Measurements from ENCODE around the gene DNAH1. TPM values are rescaled to one million over a fixed set of nuclear protein-coding genes. Genes with fewer than 3 reads are reported as not detected.

The DNAH1 gene
- total RNA-seq, 1 donor from 2014 or later = 3.3 TPM

DNA sequence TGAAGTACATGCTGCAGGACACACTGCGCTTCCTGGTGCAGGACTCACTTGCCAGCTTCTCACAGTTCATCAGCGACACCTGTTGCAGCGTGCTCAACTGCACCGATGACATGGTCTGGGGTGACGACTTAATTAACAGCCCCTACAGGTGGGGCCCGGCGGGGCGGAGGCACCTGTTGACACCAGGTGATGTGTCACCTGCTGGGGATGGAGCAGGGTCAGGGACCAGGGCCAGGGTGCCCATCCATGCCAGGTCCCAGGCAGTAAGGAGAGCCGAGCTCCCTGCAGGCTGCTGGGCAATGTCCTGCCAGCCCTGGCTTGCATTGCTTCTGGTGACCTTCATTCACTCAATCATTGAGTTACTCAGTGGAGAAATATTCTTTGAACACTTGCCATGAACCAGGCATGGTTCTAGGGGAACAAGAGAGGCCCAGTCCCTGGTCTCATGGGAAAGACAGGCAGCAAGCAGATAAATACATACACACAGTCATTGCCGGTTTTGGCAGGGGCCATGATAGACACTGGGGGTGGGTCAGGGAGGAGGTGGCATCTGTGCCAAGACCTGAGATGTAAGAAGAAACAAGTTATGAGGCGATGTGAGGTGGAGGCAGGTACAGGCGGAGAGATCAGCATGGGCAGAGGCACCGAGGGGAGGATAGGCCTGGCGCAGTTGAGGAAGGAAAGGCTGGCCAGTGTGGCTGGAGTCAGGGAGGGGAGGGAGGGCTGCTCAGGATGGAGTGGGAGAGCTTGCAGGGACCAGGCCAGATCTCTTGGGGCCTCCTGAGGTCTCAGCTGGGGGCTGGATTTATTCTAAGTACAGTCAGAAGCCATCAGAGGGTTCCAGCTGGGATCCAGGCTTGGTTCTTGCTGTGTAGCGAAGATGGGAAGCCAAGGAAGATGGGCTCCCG lies 30.8 kb downstream of the DNAH1 start:
- no peak for DNase-seq (ENCODE audit: low spot score)
- H3K9me3 Mint-ChIP-seq (ENCODE audit: unreplicated experiment) = no peaks in the 10 kb centered on the region
- peaks cover 3% of the 10 kb centered on the region for H3K4me1 Mint-ChIP-seq (ENCODE audit: unreplicated experiment)
- no peak overlapping the region for H3K4me3 Mint-ChIP-seq (ENCODE audit: unreplicated experiment)
- H3K36me3 Mint-ChIP-seq (ENCODE audit: low read depth, unreplicated experiment) = peaks cover 10% of the 10 kb centered on the region
- peak overlapping the region; percentile 55 for H3K27ac Mint-ChIP-seq (ENCODE audit: unreplicated experiment)
- peaks cover 7% of the 10 kb centered on the region for H3K27me3 Mint-ChIP-seq (ENCODE audit: unreplicated experiment)
- TF ChIP-seq, protein P1, sequence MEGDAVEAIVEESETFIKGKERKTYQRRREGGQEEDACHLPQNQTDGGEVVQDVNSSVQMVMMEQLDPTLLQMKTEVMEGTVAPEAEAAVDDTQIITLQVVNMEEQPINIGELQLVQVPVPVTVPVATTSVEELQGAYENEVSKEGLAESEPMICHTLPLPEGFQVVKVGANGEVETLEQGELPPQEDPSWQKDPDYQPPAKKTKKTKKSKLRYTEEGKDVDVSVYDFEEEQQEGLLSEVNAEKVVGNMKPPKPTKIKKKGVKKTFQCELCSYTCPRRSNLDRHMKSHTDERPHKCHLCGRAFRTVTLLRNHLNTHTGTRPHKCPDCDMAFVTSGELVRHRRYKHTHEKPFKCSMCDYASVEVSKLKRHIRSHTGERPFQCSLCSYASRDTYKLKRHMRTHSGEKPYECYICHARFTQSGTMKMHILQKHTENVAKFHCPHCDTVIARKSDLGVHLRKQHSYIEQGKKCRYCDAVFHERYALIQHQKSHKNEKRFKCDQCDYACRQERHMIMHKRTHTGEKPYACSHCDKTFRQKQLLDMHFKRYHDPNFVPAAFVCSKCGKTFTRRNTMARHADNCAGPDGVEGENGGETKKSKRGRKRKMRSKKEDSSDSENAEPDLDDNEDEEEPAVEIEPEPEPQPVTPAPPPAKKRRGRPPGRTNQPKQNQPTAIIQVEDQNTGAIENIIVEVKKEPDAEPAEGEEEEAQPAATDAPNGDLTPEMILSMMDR (IDR thresholded peaks at IDR 0.05; ENCODE audit: unreplicated experiment) = no peak

DNA sequence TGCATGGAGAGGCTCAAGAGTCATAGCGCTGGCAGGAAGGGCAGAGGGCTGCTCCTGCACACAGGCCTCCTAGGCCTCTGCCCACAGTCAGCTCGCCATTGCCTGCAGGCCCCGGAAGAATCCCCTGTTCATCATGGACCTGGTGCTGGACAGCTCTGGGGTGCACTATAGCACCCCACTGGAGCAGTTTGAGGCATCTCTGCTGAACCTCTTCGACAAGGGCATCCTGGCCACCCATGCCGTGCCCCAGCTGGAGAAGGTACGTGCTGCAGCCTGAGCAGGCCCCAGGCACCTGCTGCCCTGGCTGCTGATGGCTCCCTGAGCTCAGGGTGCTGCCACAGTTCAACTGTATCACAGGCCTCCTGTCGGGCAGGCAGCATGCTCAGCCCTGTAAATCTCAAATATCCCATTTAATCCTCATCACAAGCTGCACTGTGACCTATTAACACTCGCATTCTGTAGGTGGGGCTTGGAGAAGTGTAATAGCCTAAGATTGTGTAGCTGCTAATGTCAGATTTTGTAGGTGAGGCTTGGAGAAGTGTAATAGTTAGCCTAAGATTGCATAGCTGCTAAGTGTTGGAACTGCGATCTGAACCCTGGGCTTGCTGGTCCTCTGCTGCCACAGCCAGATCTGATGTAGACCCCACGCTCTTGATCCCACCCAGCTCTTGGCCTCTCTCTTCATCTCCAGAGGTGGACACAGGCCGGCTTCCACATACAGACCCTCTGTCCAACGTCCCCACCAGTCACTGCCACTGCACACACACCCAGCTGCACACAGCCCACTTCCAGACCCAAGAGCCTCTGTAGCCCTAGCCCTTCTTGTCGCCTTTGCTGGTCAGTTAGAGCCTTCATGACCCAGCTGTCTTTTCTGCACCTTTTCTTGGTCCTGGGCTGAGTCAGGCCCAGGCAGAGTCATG lies 31.9 kb downstream of the DNAH1 start:
- Mint-ChIP-seq H3K27ac (ENCODE audit: unreplicated experiment) (peak overlapping the region; percentile 11), H3K9me3 (ENCODE audit: unreplicated experiment) (no peaks in the 10 kb centered on the region), H3K27me3 (ENCODE audit: unreplicated experiment) (peaks cover 4% of the 10 kb centered on the region), H3K4me1 (ENCODE audit: unreplicated experiment) (no peaks in the 10 kb centered on the region), H3K36me3 (ENCODE audit: low read depth, unreplicated experiment) (peaks cover 12% of the 10 kb centered on the region), H3K4me3 (ENCODE audit: unreplicated experiment) (no peak overlapping the region)
- no peak for DNase-seq (ENCODE audit: low spot score)
- TF ChIP-seq, protein P1 (IDR thresholded peaks at IDR 0.05; ENCODE audit: unreplicated experiment) = no peak

DNA sequence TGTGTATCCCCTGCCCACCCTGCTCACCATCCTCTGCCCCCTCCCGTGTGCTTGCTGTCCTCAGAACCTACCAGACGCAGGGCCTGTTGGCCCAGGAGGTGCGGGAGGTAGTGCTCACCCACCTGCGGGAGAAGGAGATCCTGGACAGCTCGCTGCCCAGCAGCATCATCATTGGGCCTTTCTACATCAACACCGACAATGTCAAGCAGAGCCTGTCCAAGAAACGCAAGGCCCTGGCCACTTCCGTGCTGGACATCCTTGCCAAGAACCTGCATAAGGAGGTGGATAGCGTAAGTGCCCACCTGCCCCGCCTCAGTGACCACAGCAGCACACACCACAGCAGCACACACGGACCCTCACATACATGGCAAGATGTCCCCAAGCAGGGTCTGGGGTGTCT lies 33.0 kb downstream of the DNAH1 start:
- DNase-seq (ENCODE audit: low spot score) = no peak
- H3K27me3 Mint-ChIP-seq (ENCODE audit: unreplicated experiment) = peaks cover 4% of the 10 kb centered on the region
- H3K27ac Mint-ChIP-seq (ENCODE audit: unreplicated experiment) = peak overlapping the region; percentile 42
- H3K9me3 Mint-ChIP-seq (ENCODE audit: unreplicated experiment) = no peaks in the 10 kb centered on the region
- no peak overlapping the region for H3K4me3 Mint-ChIP-seq (ENCODE audit: unreplicated experiment)
- H3K36me3 Mint-ChIP-seq (ENCODE audit: low read depth, unreplicated experiment) = peaks cover 12% of the 10 kb centered on the region
- H3K4me1 Mint-ChIP-seq (ENCODE audit: unreplicated experiment) = no peaks in the 10 kb centered on the region
- TF ChIP-seq, protein P1 (IDR thresholded peaks at IDR 0.05; ENCODE audit: unreplicated experiment) = no peak

DNA sequence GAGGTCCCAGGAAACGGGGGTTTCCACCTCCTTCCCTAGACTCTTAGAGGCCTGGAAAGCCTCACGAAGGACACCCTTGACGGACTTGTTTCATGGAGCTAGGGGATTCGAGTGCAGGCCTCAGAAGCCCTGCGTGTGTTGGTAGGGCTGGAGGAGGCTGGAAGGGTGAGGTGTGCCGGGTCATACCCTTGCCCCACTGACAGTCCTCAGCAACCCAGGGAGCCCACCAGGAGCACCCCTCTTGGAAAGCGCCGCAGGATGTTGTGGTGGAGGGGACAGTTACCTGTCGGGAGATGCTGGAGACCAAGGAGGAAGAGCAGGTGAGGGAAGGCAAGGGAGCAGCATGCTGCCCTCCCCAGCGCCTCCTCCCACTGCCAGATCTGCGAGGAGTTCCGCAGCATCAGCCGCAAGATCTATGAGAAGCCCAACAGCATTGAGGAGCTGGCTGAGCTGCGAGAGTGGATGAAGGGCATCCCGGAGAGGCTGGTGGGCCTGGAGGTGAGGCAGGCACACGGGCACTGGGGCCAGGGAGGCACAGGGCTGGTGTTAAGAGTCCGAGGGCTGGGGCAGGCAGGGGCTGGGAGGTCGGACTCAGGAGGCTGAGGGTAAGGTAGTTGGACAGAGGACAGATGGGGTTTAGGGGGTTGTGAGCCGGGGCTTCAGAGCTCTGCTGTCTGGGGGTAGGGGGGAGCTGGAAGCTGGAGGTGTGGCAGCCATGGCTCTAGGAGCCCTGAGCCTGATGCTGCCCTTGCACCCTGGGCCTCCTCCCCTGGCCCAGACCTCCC lies 33.7 kb downstream of the DNAH1 start:
- H3K4me3 Mint-ChIP-seq (ENCODE audit: unreplicated experiment) = no peak overlapping the region
- peaks cover 4% of the 10 kb centered on the region for H3K27me3 Mint-ChIP-seq (ENCODE audit: unreplicated experiment)
- TF ChIP-seq, protein P1 (IDR thresholded peaks at IDR 0.05; ENCODE audit: unreplicated experiment) = no peak
- DNase-seq (ENCODE audit: low spot score) = no peak
- H3K9me3 Mint-ChIP-seq (ENCODE audit: unreplicated experiment) = no peaks in the 10 kb centered on the region
- peaks cover 12% of the 10 kb centered on the region for H3K36me3 Mint-ChIP-seq (ENCODE audit: low read depth, unreplicated experiment)
- no peaks in the 10 kb centered on the region for H3K4me1 Mint-ChIP-seq (ENCODE audit: unreplicated experiment)
- H3K27ac Mint-ChIP-seq (ENCODE audit: unreplicated experiment) = no peak overlapping the region

Data from endothelial cell (in vitro differentiated cells).